ENCODE data around the gene SELENBP1.
"Not testable (repeated sequence)": the region's sequence is repeated elsewhere in the genome, so short reads cannot be mapped to it uniquely, and the experiment has no call there.

The SELENBP1 gene

GRCh38 chr1:151372058-151372934 lies at the start of gene SELENBP1:
SELENBP1 (minus strand) TSS chr1:151372705; CDS start chr1:151372641, 64 bp downstream.
- no peak for FAIRE-seq

GRCh38 chr1:151419819-151420218 lies 47.3 kb upstream of the SELENBP1 start:
- no peak for FAIRE-seq

GRCh38 chr1:151418081-151418480 lies 45.6 kb upstream of the SELENBP1 start:
- no peak for FAIRE-seq

GRCh38 chr1:151416231-151416630 lies 43.7 kb upstream of the SELENBP1 start:
- no peak for FAIRE-seq

- no peak for FAIRE-seq
Observed at GRCh38 chr1:151411884-151412283, 39.4 kb upstream of the SELENBP1 start.

- FAIRE-seq, result no peak
Observed at GRCh38 chr1:151408891-151409290, 36.4 kb upstream of the SELENBP1 start.

- FAIRE-seq, result no peak
Observed at GRCh38 chr1:151407304-151407703, 34.8 kb upstream of the SELENBP1 start.

GRCh38 chr1:151406176-151406575 lies 33.7 kb upstream of the SELENBP1 start:
- FAIRE-seq, result no peak

- no peak for FAIRE-seq
Observed at GRCh38 chr1:151405187-151405951, 32.9 kb upstream of the SELENBP1 start.

- no peak for FAIRE-seq
Observed at GRCh38 chr1:151403612-151404011, 31.1 kb upstream of the SELENBP1 start.

GRCh38 chr1:151402764-151403163 lies 30.3 kb upstream of the SELENBP1 start:
- no peak for FAIRE-seq

GRCh38 chr1:151401860-151402259 lies 29.4 kb upstream of the SELENBP1 start:
- FAIRE-seq, result no peak

- FAIRE-seq, result no peak
Observed at GRCh38 chr1:151401125-151401788, 28.8 kb upstream of the SELENBP1 start.

- FAIRE-seq, result peak; percentile 89
Observed at GRCh38 chr1:151399324-151400171, 27.0 kb upstream of the SELENBP1 start, which contains the start of gene PSMB4. PSMB4 (plus strand) TSS chr1:151399573; CDS start chr1:151399588, 15 bp downstream.

GRCh38 chr1:151396265-151396664 lies 23.8 kb upstream of the SELENBP1 start:
- FAIRE-seq, result not testable (repeated sequence)

- no peak for FAIRE-seq
Observed at GRCh38 chr1:151393583-151393982, 21.1 kb upstream of the SELENBP1 start.

GRCh38 chr1:151391079-151391563 lies 18.6 kb upstream of the SELENBP1 start:
- no peak for FAIRE-seq

GRCh38 chr1:151390221-151391078 lies 17.9 kb upstream of the SELENBP1 start:
- not testable (repeated sequence) for FAIRE-seq

GRCh38 chr1:151386002-151386401 lies 13.5 kb upstream of the SELENBP1 start:
- FAIRE-seq, result no peak

- FAIRE-seq, result no peak
Observed at GRCh38 chr1:151384584-151384983, 12.1 kb upstream of the SELENBP1 start.
